GM11168 (cell line): ENCODE results near the gene MOCOS.
"Not testable (repeated sequence)": the region's sequence is repeated elsewhere in the genome, so short reads cannot be mapped to it uniquely, and the experiment has no call there.

Experiments used
- in situ Hi-C: fragments of 300-500 bp; cut with MboI; formaldehyde crosslinking; loops from one replicate; pipeline ENCODE4 v1.12.0; 2022; ENCODE audit warnings: low sequenced_read_pairs; ENCODE audit not compliant: unreplicated experiment

MOCOS gene

GRCh38 chr18:36187193-36187825 lies at the start of gene MOCOS:
Gene MOCOS (plus strand): TSS chr18:36187497. CDS start chr18:36187540, 43 bp downstream.
- in situ Hi-C loops: no loop called here

GRCh38 chr18:36139245-36139644 lies 48.1 kb upstream of the MOCOS start:
- in situ Hi-C loops: no loop called here

- in situ Hi-C loops: no loop called here
Observed at GRCh38 chr18:36141576-36141975, 45.7 kb upstream of the MOCOS start.

GRCh38 chr18:36142751-36143150 lies 44.5 kb upstream of the MOCOS start:
- in situ Hi-C loops: no loop called here

- in situ Hi-C loops: no loop called here
Observed at GRCh38 chr18:36143391-36143790, 43.9 kb upstream of the MOCOS start.

GRCh38 chr18:36149514-36150289 lies 37.6 kb upstream of the MOCOS start:
- in situ Hi-C loops: no loop called here

GRCh38 chr18:36152781-36153180 lies 34.5 kb upstream of the MOCOS start:
- in situ Hi-C loops: no loop called here

GRCh38 chr18:36153203-36153602 lies 34.1 kb upstream of the MOCOS start:
- in situ Hi-C loops: no loop called here

GRCh38 chr18:36153771-36154170 lies 33.5 kb upstream of the MOCOS start:
- in situ Hi-C loops: no loop called here

- in situ Hi-C loops: no loop called here
Observed at GRCh38 chr18:36155851-36156757, 31.2 kb upstream of the MOCOS start.

GRCh38 chr18:36157441-36157840 lies 29.9 kb upstream of the MOCOS start:
- in situ Hi-C loops: no loop called here

GRCh38 chr18:36158266-36158867 lies 28.9 kb upstream of the MOCOS start:
- in situ Hi-C loops: no loop called here

GRCh38 chr18:36160959-36161371 lies 26.3 kb upstream of the MOCOS start:
- in situ Hi-C loops: no loop called here

- in situ Hi-C loops: no loop called here
Observed at GRCh38 chr18:36162981-36163380, 24.3 kb upstream of the MOCOS start.

- in situ Hi-C loops: no loop called here
Observed at GRCh38 chr18:36167692-36168218, 19.5 kb upstream of the MOCOS start.

- in situ Hi-C loops: not testable (repeated sequence)
Observed at GRCh38 chr18:36168296-36168695, 19.0 kb upstream of the MOCOS start.

- in situ Hi-C loops: no loop called here
Observed at GRCh38 chr18:36169938-36170337, 17.4 kb upstream of the MOCOS start.

- in situ Hi-C loops: no loop called here
Observed at GRCh38 chr18:36175481-36175880, 11.8 kb upstream of the MOCOS start.

GRCh38 chr18:36176177-36176584 lies 11.1 kb upstream of the MOCOS start:
- in situ Hi-C loops: no loop called here

GRCh38 chr18:36176711-36177110 lies 10.6 kb upstream of the MOCOS start:
- in situ Hi-C loops: no loop called here
